ENCODE data around the gene CPZ. TPM values are rescaled to one million over a fixed set of nuclear protein-coding genes. Genes with fewer than 3 reads are reported as not detected.

The CPZ gene
- total RNA-seq, 1 donor from 2014 or later = 32.8 TPM

GRCh38 chr4:8587469-8588195, 4.9 kb upstream of the CPZ start:
- Mint-ChIP-seq H3K4me3 (no peak overlapping the region), H3K4me1 (peaks cover 11% of the 10 kb centered on the region), H3K27me3 (ENCODE audit: low read depth) (peaks cover 27% of the 10 kb centered on the region), H3K9me3 (no peaks in the 10 kb centered on the region), H3K27ac (no peak overlapping the region), H3K36me3 (no peaks in the 10 kb centered on the region)
- TF ChIP-seq CTCF (IDR thresholded peaks at IDR 0.05; ENCODE audit: unreplicated experiment) = no peak
- no peak for DNase-seq (ENCODE audit: low spot score in 2 of 2, unreplicated experiment in 2 of 2)

GRCh38 chr4:8588196-8588470, 4.4 kb upstream of the CPZ start:
- Mint-ChIP-seq H3K4me1 (peaks cover 13% of the 10 kb centered on the region), H3K9me3 (no peaks in the 10 kb centered on the region), H3K27me3 (ENCODE audit: low read depth) (peaks cover 26% of the 10 kb centered on the region), H3K27ac (no peak overlapping the region), H3K4me3 (no peak overlapping the region), H3K36me3 (no peaks in the 10 kb centered on the region)
- DNase-seq (ENCODE audit: low spot score in 2 of 2, unreplicated experiment in 2 of 2) = no peak
- no peak for TF ChIP-seq CTCF (IDR thresholded peaks at IDR 0.05; ENCODE audit: unreplicated experiment)

GRCh38 chr4:8589336-8589735, 3.2 kb upstream of the CPZ start:
- Mint-ChIP-seq H3K4me3 (no peak overlapping the region), H3K27me3 (ENCODE audit: low read depth) (peaks cover 25% of the 10 kb centered on the region), H3K9me3 (no peaks in the 10 kb centered on the region), H3K4me1 (peaks cover 23% of the 10 kb centered on the region), H3K36me3 (no peaks in the 10 kb centered on the region), H3K27ac (no peak overlapping the region)
- TF ChIP-seq CTCF (IDR thresholded peaks at IDR 0.05; ENCODE audit: unreplicated experiment) = no peak
- DNase-seq (ENCODE audit: low spot score in 2 of 2, unreplicated experiment in 2 of 2) = no peak

GRCh38 chr4:8589823-8590545, 2.6 kb upstream of the CPZ start:
- no peaks in the 10 kb centered on the region for H3K9me3 Mint-ChIP-seq
- H3K36me3 Mint-ChIP-seq = no peaks in the 10 kb centered on the region
- H3K4me3 Mint-ChIP-seq = no peak overlapping the region
- no peak for DNase-seq (ENCODE audit: low spot score in 2 of 2, unreplicated experiment in 2 of 2)
- no peak overlapping the region for H3K27ac Mint-ChIP-seq
- peaks cover 19% of the 10 kb centered on the region for H3K27me3 Mint-ChIP-seq (ENCODE audit: low read depth)
- H3K4me1 Mint-ChIP-seq = peaks cover 25% of the 10 kb centered on the region
- TF ChIP-seq CTCF (IDR thresholded peaks at IDR 0.05; ENCODE audit: unreplicated experiment) = no peak

GRCh38 chr4:8590546-8590880, 2.1 kb upstream of the CPZ start:
- Mint-ChIP-seq H3K27ac (no peak overlapping the region), H3K9me3 (no peaks in the 10 kb centered on the region), H3K4me1 (peaks cover 27% of the 10 kb centered on the region), H3K36me3 (no peaks in the 10 kb centered on the region), H3K4me3 (no peak overlapping the region), H3K27me3 (ENCODE audit: low read depth) (peaks cover 15% of the 10 kb centered on the region)
- DNase-seq (ENCODE audit: low spot score in 2 of 2, unreplicated experiment in 2 of 2) = no peak
- no peak for TF ChIP-seq CTCF (IDR thresholded peaks at IDR 0.05; ENCODE audit: unreplicated experiment)
